BE2C (cell line): ENCODE measurements around the gene HES2.

Source experiments
- DNase-seq: peaks from one replicate; pipeline ENCODE4 v3.0.0-alpha.2; 2020
- H3K27me3 ChIP-seq: fragments of 250-450 bp; sonication (Bioruptor Pico); 2 replicates; pipeline ENCODE4 v1.5.1; 2020; ENCODE audit warnings: mild to moderate bottlenecking
- H3K36me3 ChIP-seq: fragments of 250-450 bp; sonication (Bioruptor Pico); 2 replicates; pipeline ENCODE4 v1.5.1; 2020; ENCODE audit warnings: mild to moderate bottlenecking
- H3K4me1 ChIP-seq: fragments of 250-450 bp; sonication (Bioruptor Pico); 2 replicates; pipeline ENCODE4 v1.5.1; 2020
- H3K4me3 ChIP-seq: 2 replicates; pipeline ENCODE4 v1.5.1; 2011; ENCODE audit warnings: low read depth, low read length
- H3K9me3 ChIP-seq: fragments of 250-450 bp; sonication (Bioruptor Pico); 2 replicates; pipeline ENCODE4 v1.5.1; 2020
- CTCF ChIP-seq: IDR thresholded peaks from 2 replicates; pipeline ENCODE4 v1.5.1; 2012; ENCODE audit warnings: mild to moderate bottlenecking, low read depth, low read length

The HES2 gene

GRCh38 chr1:6466023-6466422 is 46.3 kb upstream of the HES2 start, which contains the start of gene TNFRSF25:
Gene TNFRSF25 (minus strand): TSS chr1:6466173. CDS start chr1:6466107, 66 bp downstream.
- no peaks in the 10 kb centered on the region for H3K9me3 ChIP-seq
- H3K36me3 ChIP-seq: no peaks in the 10 kb centered on the region
- no peaks in the 10 kb centered on the region for H3K4me1 ChIP-seq
- no peak for DNase-seq
- no peaks in the 10 kb centered on the region for H3K27me3 ChIP-seq
- H3K4me3 ChIP-seq: no peak within 1 kb of the TSS
- TF ChIP-seq CTCF: no peak

DNA sequence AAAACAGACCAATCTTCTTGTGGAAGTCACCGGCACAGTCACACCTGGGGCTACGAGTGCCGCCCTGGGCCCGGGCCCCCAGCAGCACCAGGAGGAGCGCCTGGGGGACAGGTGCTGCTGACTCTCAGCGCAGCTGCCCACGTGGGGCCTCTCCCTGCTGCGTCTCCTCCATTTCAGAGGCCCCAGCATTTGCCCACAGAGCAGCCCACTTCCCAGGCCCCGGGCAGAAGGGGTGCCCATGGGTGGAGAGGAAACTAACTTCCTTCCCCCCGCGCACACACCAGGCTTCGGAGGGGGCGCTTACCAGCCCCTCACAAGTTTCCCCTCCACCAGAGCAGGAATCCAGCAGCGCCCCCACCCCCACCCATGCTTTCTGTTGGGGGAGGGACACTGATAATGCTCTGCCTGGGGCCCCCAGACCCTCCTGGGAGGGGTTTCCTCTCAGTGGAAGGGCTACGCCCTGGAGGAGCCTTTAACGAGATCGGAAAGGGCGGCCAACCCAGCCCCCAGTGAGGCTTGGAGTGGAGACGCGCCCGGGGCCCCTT is 45.8 kb upstream of the HES2 start:
- no peak for TF ChIP-seq CTCF
- no peak overlapping the region for H3K4me3 ChIP-seq
- DNase-seq: no peak
- H3K4me1 ChIP-seq: no peaks in the 10 kb centered on the region
- H3K27me3 ChIP-seq: no peaks in the 10 kb centered on the region
- H3K9me3 ChIP-seq: no peaks in the 10 kb centered on the region
- H3K36me3 ChIP-seq: no peaks in the 10 kb centered on the region

DNA sequence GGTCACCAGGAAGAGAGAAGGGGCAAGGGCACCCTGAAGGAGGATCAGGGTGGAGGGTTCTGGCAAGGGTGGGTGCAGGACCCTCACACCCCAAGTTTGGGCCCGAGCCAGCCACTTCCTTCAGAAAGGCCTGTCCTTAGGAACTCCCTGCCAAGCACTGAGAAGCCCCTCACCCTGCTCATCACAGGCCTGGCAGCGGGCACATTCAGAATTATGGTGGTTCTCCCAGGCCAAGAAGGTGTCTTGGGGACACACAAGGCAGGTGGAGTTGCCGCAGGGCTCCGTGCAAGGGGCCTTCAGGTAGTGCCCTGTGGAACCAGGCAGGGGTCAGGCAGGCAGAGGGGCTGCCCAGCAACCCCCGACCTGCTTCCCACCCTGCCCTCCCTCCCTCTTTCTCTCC is 45.2 kb upstream of the HES2 start:
- no peak for TF ChIP-seq CTCF
- Histone ChIP-seq H3K36me3 (no peaks in the 10 kb centered on the region), H3K9me3 (no peaks in the 10 kb centered on the region), H3K4me3 (no peak overlapping the region), H3K27me3 (no peaks in the 10 kb centered on the region), H3K4me1 (no peaks in the 10 kb centered on the region)
- DNase-seq: no peak

GRCh38 chr1:6464514-6464836 is 44.8 kb upstream of the HES2 start:
- H3K4me3 ChIP-seq: no peak overlapping the region
- DNase-seq: no peak
- no peaks in the 10 kb centered on the region for H3K4me1 ChIP-seq
- no peak for TF ChIP-seq CTCF
- no peaks in the 10 kb centered on the region for H3K9me3 ChIP-seq
- H3K27me3 ChIP-seq: no peaks in the 10 kb centered on the region
- H3K36me3 ChIP-seq: no peaks in the 10 kb centered on the region

DNA sequence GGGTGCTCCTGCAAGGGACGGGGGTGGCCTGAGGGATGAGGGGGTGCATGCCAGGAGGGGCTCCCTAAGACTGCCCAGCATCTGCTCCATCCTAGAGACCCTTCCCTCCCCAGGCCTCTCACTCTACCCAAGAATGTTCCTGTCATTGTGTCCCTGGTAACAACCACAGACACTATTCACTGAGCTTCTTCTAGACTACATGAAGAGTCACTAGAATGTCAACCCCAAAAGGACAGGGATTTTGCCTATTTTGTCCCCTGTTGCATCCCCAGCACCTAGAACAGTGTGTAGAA is 43.3 kb upstream of the HES2 start:
- no peak for DNase-seq
- no peak overlapping the region for H3K4me3 ChIP-seq
- H3K27me3 ChIP-seq: no peaks in the 10 kb centered on the region
- no peaks in the 10 kb centered on the region for H3K9me3 ChIP-seq
- H3K36me3 ChIP-seq: no peaks in the 10 kb centered on the region
- H3K4me1 ChIP-seq: no peaks in the 10 kb centered on the region
- TF ChIP-seq CTCF: no peak

DNA sequence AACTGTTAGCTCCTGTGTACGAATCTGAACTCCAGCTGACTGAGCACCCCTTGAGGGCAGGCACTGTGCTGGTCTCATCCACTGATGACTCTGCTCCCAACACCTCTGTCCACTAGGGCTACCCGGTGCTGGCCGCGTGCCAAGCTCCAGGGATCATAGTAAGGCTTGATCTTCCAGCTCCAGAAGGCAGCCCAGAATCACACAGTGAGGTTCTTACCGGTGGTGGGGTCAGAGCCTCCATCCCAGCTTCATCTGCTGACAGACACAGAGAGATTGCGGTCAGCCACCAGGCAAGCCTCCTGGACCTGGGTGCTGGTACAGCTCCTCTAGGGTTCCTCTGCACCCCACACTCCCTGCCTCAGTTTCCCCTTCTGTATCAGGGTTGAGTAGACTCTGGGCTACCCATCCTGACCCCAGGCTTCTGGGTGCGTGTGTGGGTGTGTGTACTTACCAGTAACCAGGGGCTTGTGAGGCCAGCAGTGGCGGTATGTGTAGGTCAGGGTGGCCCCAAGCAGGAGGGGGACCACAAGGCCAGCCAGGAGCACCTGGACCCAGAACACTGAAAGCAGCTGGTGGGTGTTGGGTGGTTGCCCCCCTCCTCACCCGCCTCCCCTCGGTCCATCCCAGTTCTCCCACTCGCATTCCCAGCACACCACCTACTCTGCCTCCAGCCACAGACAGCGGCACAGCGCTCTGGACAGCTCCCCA is 42.8 kb upstream of the HES2 start:
- Histone ChIP-seq H3K4me1 (no peaks in the 10 kb centered on the region), H3K4me3 (no peak overlapping the region), H3K36me3 (no peaks in the 10 kb centered on the region), H3K27me3 (no peaks in the 10 kb centered on the region), H3K9me3 (no peaks in the 10 kb centered on the region)
- no peak for TF ChIP-seq CTCF
- DNase-seq: no peak
